Measurements from ENCODE around the gene DEF6. TPM values are rescaled to one million over a fixed set of nuclear protein-coding genes. Genes with fewer than 3 reads are reported as not detected.
A peak's percentile ranks its signal among the peaks of the same experiment; 100 is the strongest.
"Not testable (repeated sequence)": the region's sequence is repeated elsewhere in the genome, so short reads cannot be mapped to it uniquely, and the experiment has no call there.

Gene DEF6
- total RNA-seq, 1 donor from 2014 or later, result 11.6 TPM

- ATAC-seq (peak; percentile 51), DNase-seq (ENCODE audit: low spot score) (no peak)
- intact Hi-C loops (cut with DNase I), result no loop called here
Measured at GRCh38 chr6:35302604-35303241, 5.1 kb downstream of the DEF6 start.

- intact Hi-C loops (cut with DNase I), result no loop called here
- ATAC-seq (no peak), DNase-seq (ENCODE audit: low spot score) (no peak)
Measured at GRCh38 chr6:35304299-35304698, 6.7 kb downstream of the DEF6 start.

- ATAC-seq (no peak), DNase-seq (ENCODE audit: low spot score) (no peak)
- intact Hi-C loops (cut with DNase I), result no loop called here
Measured at GRCh38 chr6:35305117-35305516, 7.5 kb downstream of the DEF6 start.

GRCh38 chr6:35307138-35307537 lies 9.5 kb downstream of the DEF6 start:
- intact Hi-C loops (cut with DNase I); DNase-seq (ENCODE audit: low spot score); ATAC-seq: not testable (repeated sequence)

GRCh38 chr6:35308543-35308942 lies 10.9 kb downstream of the DEF6 start:
- DNase-seq (ENCODE audit: low spot score); ATAC-seq; intact Hi-C loops (cut with DNase I): not testable (repeated sequence)

GRCh38 chr6:35309611-35310264 lies 12.1 kb downstream of the DEF6 start:
- ATAC-seq (no peak), DNase-seq (ENCODE audit: low spot score) (no peak)

GRCh38 chr6:35310265-35310831 lies 12.7 kb downstream of the DEF6 start:
- DNase-seq (ENCODE audit: low spot score), result no peak
- intact Hi-C loops (cut with DNase I), result no loop called here
- no peak for ATAC-seq

More at GRCh38 chr6:35309611-35310264, 12.1 kb downstream of the DEF6 start:
- intact Hi-C loops (cut with DNase I), result no loop called here

- intact Hi-C loops (cut with DNase I), result no loop called here
- no peak for DNase-seq (ENCODE audit: low spot score)
- no peak for ATAC-seq
Measured at GRCh38 chr6:35311390-35312075, 13.9 kb downstream of the DEF6 start.

- ATAC-seq (no peak), DNase-seq (ENCODE audit: low spot score) (no peak)
- intact Hi-C loops (cut with DNase I), result no loop called here
Measured at GRCh38 chr6:35312076-35312800, 14.6 kb downstream of the DEF6 start.

- DNase-seq (ENCODE audit: low spot score), result no peak
- no peak for ATAC-seq
- intact Hi-C loops (cut with DNase I), result no loop called here
Measured at GRCh38 chr6:35312807-35313206, 15.2 kb downstream of the DEF6 start.

- DNase-seq (ENCODE audit: low spot score) (no peak), ATAC-seq (peak; percentile 59)
- intact Hi-C loops (cut with DNase I), result no loop called here
Measured at GRCh38 chr6:35317483-35318195, 20.0 kb downstream of the DEF6 start.

- ATAC-seq (peak; percentile 99), DNase-seq (ENCODE audit: low spot score) (peak; percentile 91)
- intact Hi-C loops (cut with DNase I), result no loop called here
Measured at GRCh38 chr6:35318196-35319171, 20.9 kb downstream of the DEF6 start.

- intact Hi-C loops (cut with DNase I), result no loop called here
- ATAC-seq, result no peak
- no peak for DNase-seq (ENCODE audit: low spot score)
Measured at GRCh38 chr6:35319346-35320030, 21.9 kb downstream of the DEF6 start.

GRCh38 chr6:35320031-35320410 lies 22.4 kb downstream of the DEF6 start:
- intact Hi-C loops (cut with DNase I), result no loop called here
- no peak for DNase-seq (ENCODE audit: low spot score)
- ATAC-seq, result no peak

- intact Hi-C loops (cut with DNase I), result no loop called here
- ATAC-seq (no peak), DNase-seq (ENCODE audit: low spot score) (no peak)
Measured at GRCh38 chr6:35321091-35321490, 23.5 kb downstream of the DEF6 start.

GRCh38 chr6:35327349-35328027 lies 29.9 kb downstream of the DEF6 start:
- peak; percentile 76 for ATAC-seq
- intact Hi-C loops (cut with DNase I), result no loop called here
- no peak for DNase-seq (ENCODE audit: low spot score)
